PC-3 (cell line): ENCODE results near the gene KIDINS220. TPM values are rescaled to one million over a fixed set of nuclear protein-coding genes. Genes with fewer than 3 reads are reported as not detected.

ENCODE experiments used
- ATAC-seq: fragments of 200-7000 bp; cut with Tn5 transposase; 2 replicates; pipeline ENCODE4 v1.9.1; 2020; ENCODE audit warnings: mild to moderate bottlenecking, moderate library complexity
- BruUV-seq: library from RNA; stranded (reverse); fragments of 400-500 nt; replicated peaks from 2 replicates; lab custom pipeline; 2021; lab: Mats Ljungman, UMichigan
- CTCF ChIA-PET: fragments of 300-600 bp; sonication (Branson Sonifier 250); formaldehyde crosslinking; loops from one replicate; lab custom pipeline; 2022; ENCODE audit warnings: antibody characterized with exemption; lab: Charles Lee
- POLR2A ChIA-PET: fragments of 300-600 bp; sonication (Branson Sonifier 250); formaldehyde crosslinking; loops from one replicate; lab custom pipeline; 2022; ENCODE audit warnings: antibody characterized with exemption; ENCODE audit not compliant: unreplicated experiment; lab: Charles Lee
- DNase-seq: peaks from one replicate; pipeline ENCODE4 v3.0.0-alpha.2; 2015
- H2AFZ ChIP-seq: fragments of 300-600 bp; sonication (generic); 2 replicates; pipeline ENCODE4 v1.6.0; 2016; ENCODE audit warnings: antibody characterized with exemption, low read length
- H3F3A ChIP-seq: fragments of 300-600 bp; sonication (generic); one replicate; pipeline ENCODE4 v1.6.0; 2017; ENCODE audit warnings: antibody characterized with exemption, low read length, control low read depth, mild to moderate bottlenecking; ENCODE audit not compliant: unreplicated experiment
- H3K27ac ChIP-seq: fragments of 300-600 bp; sonication (generic); 2 replicates; pipeline ENCODE4 v1.5.1; 2016; ENCODE audit warnings: mild to moderate bottlenecking, low read length
- H3K27me3 ChIP-seq: fragments of 300-600 bp; sonication (generic); 2 replicates; pipeline ENCODE4 v1.6.1; 2016; ENCODE audit warnings: low read length, mixed read lengths
- H3K36me3 ChIP-seq: fragments of 300-600 bp; sonication (generic); 2 replicates; pipeline ENCODE4 v1.6.1; 2016; ENCODE audit warnings: low read depth, mixed run types, low read length, mixed read lengths
- H3K4me1 ChIP-seq: fragments of 300-600 bp; sonication (generic); 2 replicates; pipeline ENCODE4 v1.5.1; 2016; ENCODE audit warnings: low read length; ENCODE audit not compliant: insufficient read depth
- H3K4me2 ChIP-seq: fragments of 300-600 bp; sonication (generic); 2 replicates; pipeline ENCODE4 v1.6.0; 2016; ENCODE audit warnings: low read length
- H3K4me3 ChIP-seq: fragments of 300-600 bp; sonication (generic); 2 replicates; pipeline ENCODE4 v1.5.1; 2016; ENCODE audit warnings: mild to moderate bottlenecking, low read length, mixed read lengths
- H3K79me2 ChIP-seq: fragments of 300-600 bp; sonication (generic); 2 replicates; pipeline ENCODE4 v1.6.1; 2017; ENCODE audit warnings: low read length, mixed read lengths
- H3K9ac ChIP-seq: fragments of 300-600 bp; sonication (generic); 2 replicates; pipeline ENCODE4 v1.6.0; 2016; ENCODE audit warnings: mild to moderate bottlenecking, low read length
- H3K9me2 ChIP-seq: fragments of 300-600 bp; sonication (generic); replicated peaks from 2 replicates; pipeline ENCODE4 v1.6.1; 2016; ENCODE audit warnings: mixed run types, low read length, mixed read lengths
- H3K9me3 ChIP-seq: fragments of 300-600 bp; sonication (generic); 2 replicates; pipeline ENCODE4 v1.6.1; 2016; ENCODE audit warnings: low read length, mixed read lengths
- H4K20me1 ChIP-seq: fragments of 300-600 bp; sonication (generic); 2 replicates; pipeline ENCODE4 v1.6.1; 2016; ENCODE audit warnings: low read length, mixed read lengths
- EZH2 ChIP-seq: fragments of 300-600 bp; sonication (generic); IDR thresholded peaks from one replicate; pipeline ENCODE4 v1.6.1; 2017; ENCODE audit warnings: antibody characterized with exemption, mild to moderate bottlenecking, low read length; ENCODE audit not compliant: unreplicated experiment
- EZH2phosphoT487 ChIP-seq: fragments of 300-600 bp; sonication (generic); IDR thresholded peaks from 2 replicates; pipeline ENCODE4 v1.6.1; 2018; ENCODE audit warnings: mild to moderate bottlenecking, antibody characterized with exemption, low read length, borderline replicate concordance
- intact Hi-C: fragments of 100-400 bp; cut with micrococcal nuclease; formaldehyde crosslinking; loops from 2 replicates; pipeline ENCODE4 v1.9.0; 2023
- total RNA-seq: library from RNA; depleted of rRNA; stranded (reverse); fragments of >200 nt; gene quantifications from 2 replicates; pipeline ENCODE4 v1.2.3, GENCODE V29; 2014
- TF ChIP-seq, protein P1 (sequence below): fragments of 300-600 bp; sonication (generic); conservative IDR thresholded peaks from 2 replicates; pipeline ENCODE4 v1.5.1; 2017; ENCODE audit warnings: antibody characterized with exemption, low read depth, mild to moderate bottlenecking, low read length

Gene KIDINS220
- total RNA-seq, 1 experiment from 2014 or later = 37.6 TPM

DNA sequence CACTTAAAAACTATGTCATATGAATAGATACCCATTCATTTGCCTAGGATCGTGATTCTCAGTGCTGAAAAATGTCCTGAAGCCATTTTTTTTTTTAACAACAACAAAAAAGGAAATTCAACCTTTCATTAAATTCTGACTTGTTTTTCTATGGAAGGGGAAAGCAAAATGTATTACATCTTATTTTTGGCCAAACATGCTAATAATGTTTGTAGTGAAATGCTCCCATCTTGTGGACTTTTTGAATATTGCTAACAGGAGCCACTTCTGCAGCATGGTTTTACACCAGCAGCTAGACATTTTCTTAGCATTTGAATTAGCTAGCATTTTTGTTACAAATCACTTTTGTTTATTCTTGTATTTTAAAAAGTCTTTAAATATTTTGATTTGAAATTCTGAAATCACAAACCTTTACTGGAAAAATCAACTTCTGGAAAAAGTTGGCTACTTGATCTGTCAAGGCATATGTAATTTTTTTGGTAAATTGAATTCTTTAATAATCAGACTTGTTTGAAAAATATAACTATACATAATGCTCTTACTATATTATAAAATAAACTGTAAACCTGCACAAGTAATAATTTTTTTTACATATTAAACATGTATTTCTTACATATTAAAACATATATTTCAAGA, 75.8 kb downstream of the KIDINS220 start:
- Histone ChIP-seq H3K27me3 (no peaks in the 10 kb centered on the region), H3K9ac (no peak overlapping the region), H3F3A (no peaks in the 10 kb centered on the region), H3K4me2 (no peak overlapping the region), H3K27ac (no peak overlapping the region), H3K9me3 (no peaks in the 10 kb centered on the region), H3K79me2 (no peaks in the 10 kb centered on the region), H3K36me3 (0 out of 2 replicates have a peak, but pooled peaks cover 1% of the 10 kb centered on the region), H3K4me3 (no peak overlapping the region), H3K9me2 (no peaks in the 10 kb centered on the region), H4K20me1 (no peaks in the 10 kb centered on the region), H3K4me1 (no peaks in the 10 kb centered on the region), H2AFZ (no peak overlapping the region)
- ATAC-seq (peak; percentile 50; the same call in 1 of the 2 replicates), DNase-seq (peak; percentile 77)
- intact Hi-C loops = loop anchor here (1.0 to 10.0 kb wide), 4 partner anchors 69 to 1664 kb away; no protein-coding TSS in a partner anchor
- no TSS peak for BruUV-seq
- ChIA-PET POLR2A (no interaction called here), CTCF (interaction anchor here (0.6 to 1.0 kb wide), 5 partner anchors 33 to 80 kb away, joined by 3 to 9 read pairs (median 5); partner anchors contain the start of gene ID2)
- TF ChIP-seq EZH2 (no peak), EZH2phosphoT487 (no peak)
- TF ChIP-seq, protein P1, sequence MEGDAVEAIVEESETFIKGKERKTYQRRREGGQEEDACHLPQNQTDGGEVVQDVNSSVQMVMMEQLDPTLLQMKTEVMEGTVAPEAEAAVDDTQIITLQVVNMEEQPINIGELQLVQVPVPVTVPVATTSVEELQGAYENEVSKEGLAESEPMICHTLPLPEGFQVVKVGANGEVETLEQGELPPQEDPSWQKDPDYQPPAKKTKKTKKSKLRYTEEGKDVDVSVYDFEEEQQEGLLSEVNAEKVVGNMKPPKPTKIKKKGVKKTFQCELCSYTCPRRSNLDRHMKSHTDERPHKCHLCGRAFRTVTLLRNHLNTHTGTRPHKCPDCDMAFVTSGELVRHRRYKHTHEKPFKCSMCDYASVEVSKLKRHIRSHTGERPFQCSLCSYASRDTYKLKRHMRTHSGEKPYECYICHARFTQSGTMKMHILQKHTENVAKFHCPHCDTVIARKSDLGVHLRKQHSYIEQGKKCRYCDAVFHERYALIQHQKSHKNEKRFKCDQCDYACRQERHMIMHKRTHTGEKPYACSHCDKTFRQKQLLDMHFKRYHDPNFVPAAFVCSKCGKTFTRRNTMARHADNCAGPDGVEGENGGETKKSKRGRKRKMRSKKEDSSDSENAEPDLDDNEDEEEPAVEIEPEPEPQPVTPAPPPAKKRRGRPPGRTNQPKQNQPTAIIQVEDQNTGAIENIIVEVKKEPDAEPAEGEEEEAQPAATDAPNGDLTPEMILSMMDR = peak; percentile 78

DNA sequence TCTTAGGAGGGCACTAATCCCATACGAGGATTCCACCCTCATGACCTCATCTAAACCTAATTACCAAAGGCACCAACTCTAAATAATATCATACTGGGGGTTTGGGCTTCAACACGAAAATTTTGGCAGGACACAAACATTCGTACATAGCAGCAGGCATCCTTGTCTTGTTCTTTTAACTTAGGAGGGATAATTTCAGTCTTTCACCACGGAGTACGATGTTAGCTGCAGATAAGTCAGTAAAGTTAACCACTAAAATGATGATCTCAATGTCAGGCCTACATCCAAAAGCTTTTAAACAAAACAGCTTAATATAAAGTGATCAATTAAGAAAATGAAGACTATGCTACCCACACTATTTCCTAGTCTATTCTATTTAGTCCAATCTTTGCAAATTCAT, 80.7 kb downstream of the KIDINS220 start:
- TF ChIP-seq, protein P1 = no peak
- TF ChIP-seq EZH2phosphoT487 (no peak), EZH2 (no peak)
- Histone ChIP-seq H3F3A (no peaks in the 10 kb centered on the region), H3K4me2 (no peak overlapping the region), H3K9me3 (no peaks in the 10 kb centered on the region), H3K27me3 (no peaks in the 10 kb centered on the region), H3K36me3 (0 out of 2 replicates have a peak, but pooled peaks cover 7% of the 10 kb centered on the region), H4K20me1 (no peaks in the 10 kb centered on the region), H3K79me2 (no peaks in the 10 kb centered on the region), H3K9me2 (no peaks in the 10 kb centered on the region), H3K27ac (no peak overlapping the region), H3K4me1 (no peaks in the 10 kb centered on the region), H3K4me3 (no peak overlapping the region), H2AFZ (no peak overlapping the region), H3K9ac (no peak overlapping the region)
- intact Hi-C loops = no loop called here
- BruUV-seq = no TSS peak
- no peak for ATAC-seq
- POLR2A ChIA-PET = no interaction called here
- CTCF ChIA-PET = no interaction called here
- no peak for DNase-seq

DNA sequence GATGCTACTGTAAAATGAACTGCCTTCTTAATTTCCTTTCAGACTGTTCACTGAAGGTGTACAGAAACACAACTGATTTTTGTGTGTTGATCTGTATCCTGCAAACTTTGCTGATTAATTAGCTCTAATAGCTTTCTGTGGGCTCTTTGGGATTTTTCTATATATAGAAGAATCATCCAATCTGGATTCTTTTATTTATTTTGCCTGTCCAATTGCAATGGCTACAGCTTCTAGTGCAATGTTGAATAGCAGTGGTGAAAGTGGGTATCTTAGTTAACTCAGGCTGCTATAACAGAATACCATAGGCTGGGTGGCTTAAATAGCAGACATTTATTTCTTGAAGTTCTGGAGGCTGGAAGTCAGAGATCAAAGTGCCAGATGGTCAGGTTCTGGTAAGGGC, 81.2 kb downstream of the KIDINS220 start:
- Histone ChIP-seq H3K9me3 (no peaks in the 10 kb centered on the region), H3K9ac (no peak overlapping the region), H3K79me2 (no peaks in the 10 kb centered on the region), H3K36me3 (0 out of 2 replicates have a peak, but pooled peaks cover 7% of the 10 kb centered on the region), H3K4me3 (no peak overlapping the region), H3K9me2 (no peaks in the 10 kb centered on the region), H3K4me2 (no peak overlapping the region), H3F3A (no peaks in the 10 kb centered on the region), H3K27me3 (no peaks in the 10 kb centered on the region), H4K20me1 (no peaks in the 10 kb centered on the region), H3K27ac (no peak overlapping the region), H3K4me1 (no peaks in the 10 kb centered on the region), H2AFZ (no peak overlapping the region)
- ChIA-PET POLR2A (no interaction called here), CTCF (no interaction called here)
- intact Hi-C loops = no loop called here
- DNase-seq (no peak), ATAC-seq (no peak)
- TF ChIP-seq EZH2phosphoT487 (no peak), EZH2 (no peak)
- TF ChIP-seq, protein P1 = no peak
- BruUV-seq = no TSS peak
